ENCODE measurements around the gene PEAK3.

PEAK3 gene

DNA sequence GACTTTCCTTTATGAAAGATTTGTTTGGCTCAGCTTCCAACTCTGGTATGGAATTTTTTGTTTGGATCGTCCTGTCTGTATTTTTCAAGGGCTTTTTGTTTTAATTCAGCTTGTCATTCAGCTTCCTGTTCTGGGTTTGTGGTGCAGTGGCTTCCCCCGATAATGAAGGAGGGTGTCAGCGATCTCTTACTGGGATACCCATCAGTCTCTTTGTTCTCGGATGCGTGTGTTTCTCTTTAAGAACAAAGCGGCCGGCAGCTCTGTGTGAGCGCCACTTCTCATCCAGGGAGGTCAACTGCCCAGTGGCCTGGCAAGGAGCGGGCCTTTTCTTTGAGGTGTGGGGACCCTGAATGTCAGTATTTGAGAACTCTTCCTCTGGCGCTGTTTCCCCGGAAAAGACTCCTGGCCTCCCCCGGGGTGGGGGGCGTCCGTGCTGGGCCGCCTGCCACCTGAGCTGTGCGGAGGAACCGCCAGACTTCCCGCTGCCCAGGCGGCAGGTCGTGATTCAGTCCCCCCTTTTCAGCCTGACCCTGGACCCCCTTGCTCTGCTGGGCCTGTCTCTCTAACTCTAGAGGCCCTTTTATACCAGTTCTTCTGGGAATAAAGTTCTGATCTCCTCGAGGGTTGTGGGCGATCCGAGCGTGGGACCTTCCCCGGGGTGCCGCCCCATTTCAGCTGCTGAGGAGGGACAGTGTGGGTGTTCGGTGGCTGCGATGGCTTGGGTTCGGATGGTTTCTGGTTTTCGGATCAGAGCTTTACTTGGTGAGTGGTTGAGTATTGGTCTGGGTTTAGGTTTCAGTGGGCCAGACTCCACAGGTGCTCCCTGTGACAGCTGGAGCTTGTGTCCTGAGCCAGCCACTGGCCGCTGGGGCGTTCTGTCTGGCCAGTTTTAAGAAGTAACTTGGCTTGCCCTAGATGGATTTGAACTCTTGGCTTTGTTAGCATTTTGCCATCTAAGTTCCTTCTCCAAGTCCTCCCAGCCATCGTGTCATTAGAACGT is 41.9 kb downstream of the PEAK3 start:
- DNase-seq (ENCODE audit: low spot score): no peak
- TF ChIP-seq, protein P1, sequence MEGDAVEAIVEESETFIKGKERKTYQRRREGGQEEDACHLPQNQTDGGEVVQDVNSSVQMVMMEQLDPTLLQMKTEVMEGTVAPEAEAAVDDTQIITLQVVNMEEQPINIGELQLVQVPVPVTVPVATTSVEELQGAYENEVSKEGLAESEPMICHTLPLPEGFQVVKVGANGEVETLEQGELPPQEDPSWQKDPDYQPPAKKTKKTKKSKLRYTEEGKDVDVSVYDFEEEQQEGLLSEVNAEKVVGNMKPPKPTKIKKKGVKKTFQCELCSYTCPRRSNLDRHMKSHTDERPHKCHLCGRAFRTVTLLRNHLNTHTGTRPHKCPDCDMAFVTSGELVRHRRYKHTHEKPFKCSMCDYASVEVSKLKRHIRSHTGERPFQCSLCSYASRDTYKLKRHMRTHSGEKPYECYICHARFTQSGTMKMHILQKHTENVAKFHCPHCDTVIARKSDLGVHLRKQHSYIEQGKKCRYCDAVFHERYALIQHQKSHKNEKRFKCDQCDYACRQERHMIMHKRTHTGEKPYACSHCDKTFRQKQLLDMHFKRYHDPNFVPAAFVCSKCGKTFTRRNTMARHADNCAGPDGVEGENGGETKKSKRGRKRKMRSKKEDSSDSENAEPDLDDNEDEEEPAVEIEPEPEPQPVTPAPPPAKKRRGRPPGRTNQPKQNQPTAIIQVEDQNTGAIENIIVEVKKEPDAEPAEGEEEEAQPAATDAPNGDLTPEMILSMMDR (IDR thresholded peaks at IDR 0.05; ENCODE audit: extremely low read depth, missing control alignments): no peak

DNA sequence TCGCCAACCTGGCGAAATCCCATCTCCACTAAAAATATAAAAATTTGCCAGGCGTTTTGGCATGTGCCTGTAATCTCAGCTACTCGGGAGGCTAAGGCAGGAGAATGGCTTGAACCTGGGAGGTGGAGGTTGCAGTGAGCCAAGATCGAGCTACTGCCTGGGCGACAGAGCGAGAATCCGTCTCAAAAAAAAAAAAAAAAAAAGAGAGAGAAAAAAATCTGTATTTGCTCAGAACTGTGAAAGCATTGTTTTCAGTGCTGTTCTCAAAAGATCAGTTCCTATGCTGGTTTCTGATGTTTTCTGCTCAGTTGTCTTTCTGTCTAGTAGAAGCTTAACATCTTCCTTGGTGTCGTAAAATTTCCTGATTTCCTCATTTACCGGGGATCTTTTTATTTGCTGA is 42.8 kb downstream of the PEAK3 start:
- TF ChIP-seq, protein P1 (IDR thresholded peaks at IDR 0.05; ENCODE audit: extremely low read depth, missing control alignments): no peak
- DNase-seq (ENCODE audit: low spot score): no peak

DNA sequence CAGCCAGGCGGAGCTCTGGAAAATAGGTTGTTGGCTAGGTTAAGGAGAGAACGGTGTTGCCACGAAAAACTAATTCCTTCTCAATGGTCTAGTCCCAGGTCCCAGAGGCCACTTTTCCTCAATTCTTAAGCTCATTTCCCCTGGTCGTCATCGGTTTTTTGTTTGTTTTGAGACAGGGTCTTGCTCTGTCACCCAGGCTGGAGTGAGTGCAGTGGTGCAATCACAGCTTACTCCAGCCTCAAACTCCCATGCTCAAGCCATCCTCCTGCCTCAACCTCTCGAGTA is 44.2 kb downstream of the PEAK3 start:
- no peak for DNase-seq (ENCODE audit: low spot score)
- TF ChIP-seq, protein P1 (IDR thresholded peaks at IDR 0.05; ENCODE audit: extremely low read depth, missing control alignments): no peak

DNA sequence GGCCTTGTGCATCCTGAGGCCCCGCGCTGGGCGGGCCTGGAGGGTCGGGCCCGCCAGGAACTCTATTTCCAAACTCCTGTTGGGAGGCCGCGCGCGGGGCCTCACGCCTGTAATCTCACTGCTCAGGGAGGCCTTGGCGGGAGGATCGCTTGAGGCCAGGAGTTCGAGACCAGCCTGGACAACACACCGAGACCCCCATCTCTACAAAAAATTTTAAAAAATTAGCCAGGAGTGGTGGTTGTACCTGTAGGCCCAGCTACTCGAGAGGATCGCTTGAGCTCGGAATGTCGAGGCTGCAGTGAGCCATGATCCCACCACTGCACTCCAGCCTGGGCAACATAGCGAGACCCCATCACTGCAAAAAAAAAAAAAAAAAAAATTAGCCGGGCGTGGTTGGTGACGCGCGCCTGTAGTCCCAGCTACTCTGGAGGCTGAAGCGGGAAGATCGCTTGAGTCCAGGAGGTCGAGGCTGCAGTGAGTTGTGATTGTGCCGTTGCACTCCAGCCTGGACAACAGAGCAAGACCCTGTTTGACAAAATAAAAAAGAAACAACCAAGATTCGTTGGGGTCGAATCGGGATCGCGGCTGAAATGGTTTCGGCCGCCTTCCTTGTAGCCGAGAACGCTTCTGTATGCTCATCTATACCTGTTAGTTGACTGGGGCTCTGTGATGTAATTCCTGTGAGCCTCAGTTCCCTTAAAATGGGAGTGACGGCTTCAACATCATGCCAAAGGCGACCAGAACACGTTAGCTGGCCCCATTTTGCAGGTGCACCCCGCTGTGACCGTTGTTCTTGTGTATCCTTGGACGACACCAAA is 44.7 kb downstream of the PEAK3 start:
- no peak for DNase-seq (ENCODE audit: low spot score)
- TF ChIP-seq, protein P1 (IDR thresholded peaks at IDR 0.05; ENCODE audit: extremely low read depth, missing control alignments): no peak

DNA sequence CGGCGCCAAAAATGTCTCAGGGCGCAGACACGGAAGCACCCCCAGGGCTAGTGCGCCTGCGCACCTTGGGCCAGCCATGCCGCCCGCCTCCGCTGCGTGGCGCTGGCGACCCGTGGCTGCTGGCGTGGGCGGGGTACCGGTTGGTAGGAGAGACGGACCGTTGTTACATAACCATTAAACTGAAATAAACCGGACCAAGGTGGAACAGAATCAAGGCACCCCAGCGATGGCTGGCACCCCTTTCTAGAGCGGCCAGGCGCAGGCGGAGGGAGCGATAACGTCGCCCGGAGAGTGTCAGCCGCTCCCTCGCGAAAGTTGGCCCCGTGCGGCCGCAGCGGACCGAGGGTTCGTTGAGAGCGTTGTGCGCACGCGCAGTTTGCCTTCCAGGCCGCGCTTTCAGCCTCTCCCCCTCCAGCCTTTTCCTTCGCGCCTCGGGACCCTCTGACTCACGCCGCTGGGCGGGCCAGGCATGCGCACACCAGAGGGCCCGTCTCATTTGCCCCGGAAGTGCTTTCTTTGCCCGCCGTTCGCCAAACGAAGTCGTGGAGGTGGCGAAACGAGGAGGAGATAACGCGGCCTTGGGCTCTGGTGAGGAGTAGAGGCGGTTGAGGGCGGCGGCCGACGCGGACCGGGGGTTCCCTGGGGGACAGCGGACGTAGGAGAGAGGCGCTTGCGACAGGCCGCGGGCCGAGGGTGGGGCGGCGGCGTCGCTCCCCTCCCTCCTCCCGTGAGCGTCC is 45.5 kb downstream of the PEAK3 start, which contains the start of the genes PLEKHJ1 and SF3A2:
PLEKHJ1 (minus strand) TSS at position 16 of the 737 bp plus-strand sequence. CDS start 81 bp downstream, outside the sequence.
SF3A2 (plus strand) TSS at position 511 of the 737 bp plus-strand sequence. CDS start 6,595 bp downstream, outside the sequence.
- DNase-seq (ENCODE audit: low spot score): peak; percentile 100
- TF ChIP-seq, protein P1 (IDR thresholded peaks at IDR 0.05; ENCODE audit: extremely low read depth, missing control alignments): peak; percentile 100

DNA sequence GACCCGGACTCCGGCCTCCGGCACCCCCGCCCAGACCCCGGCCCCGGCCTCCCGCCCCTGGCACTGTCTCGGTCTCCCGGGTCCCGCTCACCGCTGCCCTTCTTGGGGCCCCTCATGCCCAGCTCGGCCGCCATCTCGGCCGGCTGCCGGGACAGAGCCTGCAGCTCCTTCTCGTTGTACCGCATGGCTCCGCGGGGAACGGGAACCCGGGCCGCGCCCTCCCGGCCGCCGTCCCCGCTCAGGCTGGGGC is 46.0 kb downstream of the PEAK3 start:
- DNase-seq (ENCODE audit: low spot score): no peak
- TF ChIP-seq, protein P1 (IDR thresholded peaks at IDR 0.05; ENCODE audit: extremely low read depth, missing control alignments): no peak
